CD4-positive, alpha-beta T cell (primary cell): ENCODE data around the gene PIBF1. TPM values are rescaled to one million over a fixed set of nuclear protein-coding genes. Genes with fewer than 3 reads are reported as not detected.
"Not testable (repeated sequence)": the region's sequence is repeated elsewhere in the genome, so short reads cannot be mapped to it uniquely, and the experiment has no call there.

Source experiments
- ATAC-seq: fragments of 200-7000 bp; cut with Tn5 transposase; one replicate; pipeline ENCODE4 v1.10.0; 2022; ENCODE audit warnings: mild to moderate bottlenecking; ENCODE audit not compliant: poor library complexity
- CTCF ChIA-PET: fragments of 350-600 bp; sonication (Branson Sonifier 250); formaldehyde crosslinking; loops from one replicate; lab custom pipeline; 2021; ENCODE audit warnings: antibody characterized with exemption, inconsistent platforms; lab: Charles Lee
- POLR2A ChIA-PET: fragments of 350-600 bp; sonication (Branson Sonifier 250); formaldehyde crosslinking; loops from one replicate; lab custom pipeline; 2021; ENCODE audit warnings: antibody characterized with exemption, inconsistent platforms; lab: Charles Lee
- DNase-seq, 14 experiments: peaks; one replicate each; pipeline ENCODE4 v3.0.0-alpha.2; 2013 to 2020; ENCODE audit warnings: mixed read lengths in 2 of 14
- H3K27ac ChIP-seq, 2 donors: one replicate each; pipeline versions ENCODE4 v1.5.1 to v1.7.0; 2013; ENCODE audit warnings: low read length in 2 of 2, low read depth in 1 of 2, mild to moderate bottlenecking in 1 of 2
- H3K27me3 ChIP-seq, 2 experiments: 1 replicate in 1 of 2; 2 replicates in 1 of 2; pipeline versions ENCODE4 v1.6.1 to v1.7.0; 2013; ENCODE audit warnings: low read length in 2 of 2, control low read depth in 1 of 2, mild to moderate bottlenecking in 1 of 2, moderate library complexity in 1 of 2; ENCODE audit not compliant: insufficient read depth in 2 of 2, control insufficient read depth in 1 of 2
- H3K36me3 ChIP-seq: one replicate; pipeline ENCODE4 v1.6.1; 2013; ENCODE audit warnings: low read length, control low read depth; ENCODE audit not compliant: insufficient read depth
- H3K4me1 ChIP-seq: one replicate; pipeline ENCODE4 v1.6.1; 2013; ENCODE audit warnings: low read length, control low read depth; ENCODE audit not compliant: insufficient read depth
- H3K4me3 ChIP-seq: one replicate; pipeline ENCODE4 v1.5.1; 2013; ENCODE audit warnings: mild to moderate bottlenecking, low read length, moderate library complexity
- H3K9me3 ChIP-seq, 2 experiments: 1 replicate in 1 of 2; 2 replicates in 1 of 2; pipeline versions ENCODE4 v1.6.1 to v1.7.0; 2013; ENCODE audit warnings: low read length in 2 of 2, mild to moderate bottlenecking in 2 of 2, control low read depth in 1 of 2, moderate library complexity in 1 of 2; ENCODE audit not compliant: control insufficient read depth in 1 of 2, insufficient read depth in 1 of 2
- H3K27ac Mint-ChIP-seq: one replicate; pipeline ENCODE4 v1.8.0; 2020; ENCODE audit warnings: mixed read lengths
- H3K27me3 Mint-ChIP-seq: one replicate; pipeline ENCODE4 v1.8.0; 2021; ENCODE audit warnings: mixed read lengths
- H3K36me3 Mint-ChIP-seq: one replicate; pipeline ENCODE4 v1.8.0; 2021; ENCODE audit warnings: low read depth, mixed read lengths
- H3K4me1 Mint-ChIP-seq: one replicate; pipeline ENCODE4 v1.8.0; 2021; ENCODE audit warnings: low read depth, mixed read lengths
- H3K4me3 Mint-ChIP-seq: one replicate; pipeline ENCODE4 v1.8.0; 2020; ENCODE audit warnings: mild to moderate bottlenecking, mixed read lengths
- H3K9me3 Mint-ChIP-seq: one replicate; pipeline ENCODE4 v1.8.0; 2020; ENCODE audit warnings: mixed read lengths
- intact Hi-C, 2 experiments: fragments of 100-400 bp; cut with DNase I in 1 of 2; cut with micrococcal nuclease in 1 of 2; formaldehyde crosslinking; loops; one replicate each; pipeline versions ENCODE4 v1.15.1 to v1.9.0; 2023 to 2025; cut with DNase I, micrococcal nuclease
- total RNA-seq, 174 experiments: library from RNA in 2 of 174; stranded (reverse) in 2 of 174; gene quantifications; one replicate each; pipeline ENCODE4 v1.2.3 and lab custom pipeline; 2021 to 2026
- TF ChIP-seq, protein P1 (sequence below): fragments of 200-600 bp; IDR thresholded peaks from one replicate; pipeline ENCODE4 v1.8.0; 2022; ENCODE audit warnings: antibody characterized with exemption, mild to moderate bottlenecking

The PIBF1 gene
- total RNA-seq, 2 experiments from 2014 or later = 22.6 to 22.7 TPM

GRCh38 chr13:72839831-72840426 is 58.0 kb downstream of the PIBF1 start:
- Mint-ChIP-seq H3K4me3 (no peak overlapping the region), H3K4me1 (no peaks in the 10 kb centered on the region), H3K27me3 (no peaks in the 10 kb centered on the region), H3K27ac (no peak overlapping the region), H3K36me3 (peaks cover 65% of the 10 kb centered on the region), H3K9me3 (no peaks in the 10 kb centered on the region)
- intact Hi-C loops = loop anchor here (1.0 to 10.0 kb wide), 3 partner anchors 575 to 868 kb away; no protein-coding TSS in a partner anchor
- CTCF ChIA-PET = interaction anchor here (0.8 kb wide), 1 partner anchor 47 kb away, joined by 3 read pairs; no protein-coding TSS in a partner anchor
- H3K4me1 ChIP-seq = no peaks in the 10 kb centered on the region
- DNase-seq (peak in 13 of 14 experiments; percentile 6 to 62 (median 20)), ATAC-seq (peak; percentile 61)
- no peaks in the 10 kb centered on the region for H3K9me3 ChIP-seq
- POLR2A ChIA-PET = no interaction called here
- TF ChIP-seq, protein P1, sequence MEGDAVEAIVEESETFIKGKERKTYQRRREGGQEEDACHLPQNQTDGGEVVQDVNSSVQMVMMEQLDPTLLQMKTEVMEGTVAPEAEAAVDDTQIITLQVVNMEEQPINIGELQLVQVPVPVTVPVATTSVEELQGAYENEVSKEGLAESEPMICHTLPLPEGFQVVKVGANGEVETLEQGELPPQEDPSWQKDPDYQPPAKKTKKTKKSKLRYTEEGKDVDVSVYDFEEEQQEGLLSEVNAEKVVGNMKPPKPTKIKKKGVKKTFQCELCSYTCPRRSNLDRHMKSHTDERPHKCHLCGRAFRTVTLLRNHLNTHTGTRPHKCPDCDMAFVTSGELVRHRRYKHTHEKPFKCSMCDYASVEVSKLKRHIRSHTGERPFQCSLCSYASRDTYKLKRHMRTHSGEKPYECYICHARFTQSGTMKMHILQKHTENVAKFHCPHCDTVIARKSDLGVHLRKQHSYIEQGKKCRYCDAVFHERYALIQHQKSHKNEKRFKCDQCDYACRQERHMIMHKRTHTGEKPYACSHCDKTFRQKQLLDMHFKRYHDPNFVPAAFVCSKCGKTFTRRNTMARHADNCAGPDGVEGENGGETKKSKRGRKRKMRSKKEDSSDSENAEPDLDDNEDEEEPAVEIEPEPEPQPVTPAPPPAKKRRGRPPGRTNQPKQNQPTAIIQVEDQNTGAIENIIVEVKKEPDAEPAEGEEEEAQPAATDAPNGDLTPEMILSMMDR = peak; percentile 61
- no peak overlapping the region for H3K4me3 ChIP-seq
- no peaks in the 10 kb centered on the region for H3K27me3 ChIP-seq
- no peak overlapping the region for H3K27ac ChIP-seq
- peaks cover 21% of the 10 kb centered on the region for H3K36me3 ChIP-seq

- no peak overlapping the region for H3K4me3 ChIP-seq
- ATAC-seq (no peak), DNase-seq (no peak)
- Mint-ChIP-seq H3K4me3 (no peak overlapping the region), H3K4me1 (no peaks in the 10 kb centered on the region), H3K9me3 (no peaks in the 10 kb centered on the region), H3K27me3 (no peaks in the 10 kb centered on the region), H3K27ac (no peak overlapping the region), H3K36me3 (peaks cover 77% of the 10 kb centered on the region)
- TF ChIP-seq, protein P1 = no peak
- peaks cover 32% of the 10 kb centered on the region for H3K36me3 ChIP-seq
- ChIA-PET CTCF (no interaction called here), POLR2A (interaction anchor here (0.7 kb wide), 1 partner anchor 86 kb away, joined by 3 read pairs; no protein-coding TSS in a partner anchor)
- no peak overlapping the region for H3K27ac ChIP-seq
- no peaks in the 10 kb centered on the region for H3K9me3 ChIP-seq
- intact Hi-C loops = loop anchor here in 1 of 2 experiments (5.0 kb wide), 1 partner anchor 864 kb away; no protein-coding TSS in a partner anchor
- H3K4me1 ChIP-seq = no peaks in the 10 kb centered on the region
- no peaks in the 10 kb centered on the region for H3K27me3 ChIP-seq
Measured at GRCh38 chr13:72842991-72843390, 61.1 kb downstream of the PIBF1 start.

DNA sequence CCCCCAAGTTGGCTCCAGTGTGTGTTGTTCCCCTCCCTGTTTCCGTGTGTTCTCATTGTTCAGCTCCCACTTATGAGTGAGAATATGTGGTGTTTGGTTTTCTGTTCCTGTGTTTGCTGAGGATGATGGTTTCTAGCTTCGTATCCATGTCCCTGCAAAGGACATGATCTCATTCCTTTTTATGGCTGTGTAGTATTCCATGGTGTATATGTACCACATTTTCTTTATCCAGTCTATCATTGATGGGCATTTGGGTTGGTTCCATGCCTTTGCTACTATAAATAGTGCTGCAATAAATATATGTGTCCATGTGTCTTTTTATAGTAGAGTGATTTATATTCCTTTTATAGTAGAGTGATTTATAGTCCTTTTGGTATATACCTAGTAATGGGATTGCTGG is 63.2 kb downstream of the PIBF1 start:
- H3K27me3 ChIP-seq, H3K27ac ChIP-seq, CTCF ChIA-PET, H3K4me1 ChIP-seq, intact Hi-C loops, H3K4me3 ChIP-seq, H3K9me3 Mint-ChIP-seq, POLR2A ChIA-PET, DNase-seq, H3K9me3 ChIP-seq, H3K4me1 Mint-ChIP-seq, H3K27me3 Mint-ChIP-seq, H3K4me3 Mint-ChIP-seq, ATAC-seq, H3K27ac Mint-ChIP-seq: not testable (repeated sequence)
- H3K36me3 ChIP-seq = peaks cover 39% of the 10 kb centered on the region
- H3K36me3 Mint-ChIP-seq = peaks cover 83% of the 10 kb centered on the region
